Measurements from ENCODE around the gene FMN2.

Gene FMN2

DNA sequence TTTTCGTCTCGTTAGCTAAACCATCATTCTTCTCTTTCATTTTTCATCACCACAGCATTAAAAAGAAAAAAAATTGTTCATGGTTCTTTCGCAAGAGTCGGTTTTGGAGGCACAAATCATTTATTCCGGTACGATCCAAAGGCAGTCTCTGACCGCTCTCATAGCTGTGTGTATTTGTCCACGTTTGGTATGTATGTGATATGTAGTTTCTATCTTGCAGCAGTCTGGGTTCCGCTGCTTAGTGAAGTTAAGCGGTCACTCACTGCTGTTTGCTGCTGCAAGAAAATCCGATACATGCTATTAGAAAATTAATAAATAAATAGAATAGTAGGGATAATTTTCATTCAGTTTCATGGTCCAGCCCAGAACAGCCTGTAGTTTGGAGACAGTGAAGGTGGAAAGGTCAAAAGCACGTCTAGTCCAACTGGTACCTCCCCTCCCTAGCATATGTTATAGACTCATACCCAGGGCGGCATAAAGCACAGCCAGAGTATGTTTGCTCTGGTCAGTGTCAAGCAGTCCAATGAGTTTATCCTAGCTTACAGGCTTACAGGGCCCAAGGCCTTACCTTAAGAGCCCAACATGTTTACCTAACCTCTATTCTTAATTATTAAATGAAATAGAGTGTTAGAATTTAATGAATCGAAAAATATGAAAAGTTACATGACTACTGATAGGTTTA, 2.5 kb downstream of the FMN2 start:
- TF ChIP-seq, protein P1, sequence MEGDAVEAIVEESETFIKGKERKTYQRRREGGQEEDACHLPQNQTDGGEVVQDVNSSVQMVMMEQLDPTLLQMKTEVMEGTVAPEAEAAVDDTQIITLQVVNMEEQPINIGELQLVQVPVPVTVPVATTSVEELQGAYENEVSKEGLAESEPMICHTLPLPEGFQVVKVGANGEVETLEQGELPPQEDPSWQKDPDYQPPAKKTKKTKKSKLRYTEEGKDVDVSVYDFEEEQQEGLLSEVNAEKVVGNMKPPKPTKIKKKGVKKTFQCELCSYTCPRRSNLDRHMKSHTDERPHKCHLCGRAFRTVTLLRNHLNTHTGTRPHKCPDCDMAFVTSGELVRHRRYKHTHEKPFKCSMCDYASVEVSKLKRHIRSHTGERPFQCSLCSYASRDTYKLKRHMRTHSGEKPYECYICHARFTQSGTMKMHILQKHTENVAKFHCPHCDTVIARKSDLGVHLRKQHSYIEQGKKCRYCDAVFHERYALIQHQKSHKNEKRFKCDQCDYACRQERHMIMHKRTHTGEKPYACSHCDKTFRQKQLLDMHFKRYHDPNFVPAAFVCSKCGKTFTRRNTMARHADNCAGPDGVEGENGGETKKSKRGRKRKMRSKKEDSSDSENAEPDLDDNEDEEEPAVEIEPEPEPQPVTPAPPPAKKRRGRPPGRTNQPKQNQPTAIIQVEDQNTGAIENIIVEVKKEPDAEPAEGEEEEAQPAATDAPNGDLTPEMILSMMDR (IDR thresholded peaks at IDR 0.05; ENCODE audit: low read depth, low read length), result no peak
- no peak for DNase-seq (ENCODE audit: low read depth in 2 of 2)
- H3K4me3 ChIP-seq (replicated peaks in 1 of 2; ENCODE audit: low read depth in 2 of 2, low read length in 2 of 2), result no peak overlapping the region

DNA sequence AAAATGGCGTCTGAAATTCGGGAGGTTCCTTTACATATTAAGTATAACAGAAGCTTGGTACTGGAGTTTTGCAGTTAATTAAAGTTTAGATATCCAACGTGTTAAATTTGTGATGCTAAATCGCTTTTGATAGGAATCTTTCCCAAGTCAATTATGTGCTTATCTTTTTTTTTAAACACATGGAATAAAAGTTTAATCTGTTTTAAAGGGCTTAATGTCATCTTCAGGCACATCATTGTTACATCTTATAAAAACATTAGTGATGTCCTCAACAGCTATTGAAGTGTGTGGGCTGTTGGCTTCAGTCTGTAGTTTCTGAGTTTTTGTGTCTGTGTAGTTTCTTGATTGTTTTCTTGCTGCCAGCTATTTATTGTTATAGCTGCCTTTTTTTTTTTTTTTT, 5.3 kb downstream of the FMN2 start:
- no peak for DNase-seq (ENCODE audit: low read depth in 2 of 2)
- no peak overlapping the region for H3K4me3 ChIP-seq (replicated peaks in 1 of 2; ENCODE audit: low read depth in 2 of 2, low read length in 2 of 2)
- TF ChIP-seq, protein P1 (IDR thresholded peaks at IDR 0.05; ENCODE audit: low read depth, low read length), result no peak

DNA sequence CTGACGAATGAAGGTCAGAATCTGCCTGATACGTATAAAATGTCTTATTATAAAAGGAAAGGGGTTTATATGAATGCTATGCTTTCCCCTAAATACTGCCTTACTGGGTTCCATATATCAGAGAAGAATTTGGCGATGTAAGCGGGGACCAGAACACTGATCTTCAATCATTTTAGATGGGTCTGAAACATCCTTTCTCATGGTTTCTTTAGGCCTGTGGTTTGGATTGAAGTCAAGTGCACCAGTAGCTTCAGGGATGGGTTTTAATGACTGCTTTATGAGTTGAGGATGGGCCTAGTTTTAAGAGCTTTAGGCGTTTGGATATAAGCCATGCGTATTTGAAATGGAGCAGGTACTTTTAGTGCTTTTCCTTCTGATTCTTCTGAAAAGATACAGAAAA, 6.9 kb downstream of the FMN2 start:
- TF ChIP-seq, protein P1 (IDR thresholded peaks at IDR 0.05; ENCODE audit: low read depth, low read length), result no peak
- H3K4me3 ChIP-seq (replicated peaks in 1 of 2; ENCODE audit: low read depth in 2 of 2, low read length in 2 of 2), result no peak overlapping the region

DNA sequence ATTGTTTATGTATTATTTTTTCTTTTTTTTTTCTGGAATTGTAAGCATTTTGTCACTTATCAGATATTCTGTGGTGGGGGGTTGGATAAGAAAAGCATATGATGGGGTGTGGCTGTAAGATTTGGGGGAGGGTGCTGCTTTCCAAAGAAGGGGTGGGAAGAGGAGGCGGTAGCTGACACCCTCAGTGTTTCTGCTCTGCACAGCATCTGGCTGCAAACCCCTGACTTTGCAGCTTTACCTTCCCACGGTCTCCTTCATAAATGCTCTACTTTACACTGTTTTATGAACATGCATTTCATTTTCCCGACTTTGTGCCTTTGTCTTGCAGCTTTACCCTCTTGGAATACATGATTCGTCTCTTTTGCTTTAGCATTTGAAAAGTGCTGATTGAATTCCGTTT, 7.6 kb downstream of the FMN2 start:
- no peak overlapping the region for H3K4me3 ChIP-seq (replicated peaks in 1 of 2; ENCODE audit: low read depth in 2 of 2, low read length in 2 of 2)
- DNase-seq (ENCODE audit: low read depth in 2 of 2), result no peak
- TF ChIP-seq, protein P1 (IDR thresholded peaks at IDR 0.05; ENCODE audit: low read depth, low read length), result no peak

More for the DNA sequence above, 6.9 kb downstream of the FMN2 start:
- DNase-seq (ENCODE audit: low read depth in 2 of 2), result no peak

DNA sequence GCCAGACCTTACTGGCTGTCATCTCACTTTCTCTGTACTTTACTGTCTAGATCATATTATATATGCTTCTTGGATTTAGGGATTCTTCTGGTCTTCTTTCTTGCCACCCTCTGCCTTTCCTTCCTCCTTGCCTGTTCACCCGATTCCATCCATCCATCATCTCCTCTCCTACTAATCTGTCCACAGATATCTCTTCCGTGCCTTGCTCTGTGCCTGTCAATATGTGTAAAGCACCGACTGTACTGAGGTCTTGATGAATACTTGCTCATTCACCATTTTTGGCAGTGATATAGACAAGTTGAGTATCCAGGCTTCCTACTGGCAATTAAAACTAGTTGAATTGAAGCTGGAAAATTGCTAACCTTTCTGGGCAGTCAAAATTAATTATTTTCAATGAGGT, 8.1 kb downstream of the FMN2 start:
- no peak overlapping the region for H3K4me3 ChIP-seq (replicated peaks in 1 of 2; ENCODE audit: low read depth in 2 of 2, low read length in 2 of 2)
- no peak for DNase-seq (ENCODE audit: low read depth in 2 of 2)
- TF ChIP-seq, protein P1 (IDR thresholded peaks at IDR 0.05; ENCODE audit: low read depth, low read length), result no peak

DNA sequence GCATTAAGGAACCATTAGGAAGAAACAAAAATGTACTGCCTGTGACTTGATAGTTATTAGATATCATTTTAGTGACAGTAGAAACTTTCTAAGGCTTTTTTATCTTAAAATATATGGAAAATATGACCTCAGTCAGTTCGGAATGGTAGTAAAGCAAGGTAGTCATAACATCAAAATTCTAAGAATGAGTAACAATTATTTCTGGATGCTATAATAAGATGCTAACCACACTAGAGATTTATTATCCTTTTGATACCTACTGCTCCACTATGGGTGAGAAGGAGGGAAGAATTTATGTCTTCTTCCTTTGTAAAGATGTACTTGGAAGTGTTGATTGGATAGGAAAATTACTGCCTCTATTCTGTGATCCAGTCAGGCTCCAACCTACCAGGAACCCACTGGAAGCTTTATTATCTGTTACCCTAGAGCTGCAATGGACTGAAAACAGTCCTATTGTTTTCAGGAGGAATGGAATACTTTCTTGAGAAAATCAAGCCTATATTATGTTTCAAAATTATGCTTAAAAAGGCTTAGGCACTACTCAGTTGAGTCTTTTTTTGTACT, 8.8 kb downstream of the FMN2 start:
- no peak overlapping the region for H3K4me3 ChIP-seq (replicated peaks in 1 of 2; ENCODE audit: low read depth in 2 of 2, low read length in 2 of 2)
- TF ChIP-seq, protein P1 (IDR thresholded peaks at IDR 0.05; ENCODE audit: low read depth, low read length), result no peak
- peak in 1 of 2 donors; percentile 37 for DNase-seq (ENCODE audit: low read depth in 2 of 2)

Measured in cardiac fibroblast (primary cell).